Left cardiac atrium (tissue), 4 donors: Measurements from ENCODE around the gene CENATAC. TPM values are rescaled to one million over a fixed set of nuclear protein-coding genes. Genes with fewer than 3 reads are reported as not detected.
"Not testable (repeated sequence)": the region's sequence is repeated elsewhere in the genome, so short reads cannot be mapped to it uniquely, and the experiment has no call there.

Experiments
- ATAC-seq, 2 donors: fragments of 200-7000 bp; cut with Tn5 transposase; one replicate each; pipeline ENCODE4 v1.9.1; 2020; ENCODE audit warnings: mild to moderate bottlenecking in 2 of 2, moderate library complexity in 2 of 2
- DNase-seq: peaks from one replicate; pipeline ENCODE4 v3.0.0-alpha.2; 2020
- intact Hi-C, 2 donors: fragments of 100-400 bp; cut with DNase I; formaldehyde crosslinking; loops; one replicate each; pipeline versions ENCODE4 v1.14.1 to v1.15.1; 2022 to 2023
- total RNA-seq, 2 donors: library from RNA; stranded (reverse); fragmentation: NEBNext Ultra II Directional; extraction: Animal tissue kit (Norgen Biotek cat#: 25700); gene quantifications; one replicate each; pipeline ENCODE4 v1.2.1, GENCODE V29; 2021
- donor health status: DM: no; HTN: yes; CAD: no.
- donor health status: DM: no; HTN: yes; CAD: no; lungs with severe emphysema.
- donor health status: DM: yes; HTN: yes; CAD: no.
- donor health status: Dilated cardiomyopathy.

The CENATAC gene
- total RNA-seq, 2 donors from 2014 or later, result 10.2 to 16.6 TPM

DNA sequence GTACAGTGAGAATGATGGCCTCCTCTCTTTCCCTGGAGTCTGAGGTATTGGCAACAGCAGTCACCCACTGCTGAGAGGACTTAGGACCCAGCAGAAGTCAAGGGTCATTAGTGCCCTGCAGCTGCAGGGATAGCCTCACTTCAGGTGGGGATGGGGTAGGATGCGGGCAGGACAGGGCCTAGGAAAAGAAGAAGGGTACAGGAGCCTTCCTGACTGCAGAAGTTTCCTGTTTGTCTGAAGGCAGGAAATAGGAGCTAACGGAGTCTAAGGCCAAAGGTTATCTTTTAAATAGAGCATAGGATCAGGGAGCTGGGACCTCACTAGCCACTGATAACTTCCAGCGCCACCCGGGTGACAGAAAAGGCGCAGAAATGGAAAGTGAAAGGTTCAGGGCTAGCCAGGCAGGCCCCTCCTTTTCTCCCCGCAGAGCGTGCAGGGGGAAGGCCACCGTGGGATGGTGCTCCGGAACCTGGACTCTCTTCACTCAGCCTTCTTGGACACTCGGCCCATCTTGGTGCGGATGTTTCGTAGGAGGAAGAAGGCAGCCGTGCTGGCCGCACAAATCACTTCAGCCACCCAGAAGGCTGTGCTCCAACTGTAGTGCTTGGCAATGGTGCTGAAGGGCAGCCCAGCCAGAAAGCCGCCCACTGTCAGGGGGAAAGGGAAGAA is 26.6 kb downstream of the CENATAC start:
- peak in 1 of 2 donors; percentile 16 for ATAC-seq
- intact Hi-C loops, result no loop called here

DNA sequence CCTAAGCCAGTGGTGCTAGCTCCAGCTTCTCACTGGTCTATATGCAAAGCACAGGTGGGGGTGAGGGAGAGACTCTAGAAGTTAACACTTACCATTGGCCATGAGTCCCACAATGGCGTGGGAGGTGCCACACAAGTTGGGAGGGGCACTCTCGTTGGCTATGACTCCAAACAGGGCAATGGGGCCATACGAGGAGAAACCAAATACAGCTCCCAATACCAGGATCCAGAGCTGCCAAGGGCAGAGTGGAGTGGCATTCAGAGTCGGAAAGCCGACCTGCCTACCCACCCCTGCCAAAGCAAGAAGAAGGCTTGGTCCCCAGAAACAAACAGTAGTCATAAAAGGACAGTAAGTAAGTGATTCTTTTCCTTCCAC is 27.1 kb downstream of the CENATAC start:
- ATAC-seq (no peak), DNase-seq (no peak)
- intact Hi-C loops, result no loop called here

More for the DNA sequence above, 26.6 kb downstream of the CENATAC start:
- no peak for DNase-seq

DNA sequence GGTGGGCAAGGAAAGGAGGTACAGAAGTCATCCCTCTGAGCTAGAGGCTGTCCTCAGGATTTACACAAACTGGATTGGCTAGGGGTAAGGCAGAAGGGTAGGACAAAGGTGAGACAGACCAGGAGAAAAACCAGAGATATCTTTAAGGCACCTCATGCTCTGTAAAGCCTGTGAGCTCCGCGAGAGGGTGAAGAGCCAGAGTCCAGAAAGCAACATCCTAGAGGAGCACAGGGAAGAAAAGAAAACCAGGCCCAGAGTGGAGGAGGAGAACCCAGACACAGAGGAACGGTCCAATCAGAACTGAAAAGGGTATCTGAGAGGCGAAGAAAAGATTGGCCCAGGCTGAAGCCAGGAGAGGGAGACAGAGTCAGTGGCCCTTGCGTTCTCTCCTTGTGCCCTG is 27.6 kb downstream of the CENATAC start:
- DNase-seq (no peak), ATAC-seq (no peak)
- intact Hi-C loops, result no loop called here

DNA sequence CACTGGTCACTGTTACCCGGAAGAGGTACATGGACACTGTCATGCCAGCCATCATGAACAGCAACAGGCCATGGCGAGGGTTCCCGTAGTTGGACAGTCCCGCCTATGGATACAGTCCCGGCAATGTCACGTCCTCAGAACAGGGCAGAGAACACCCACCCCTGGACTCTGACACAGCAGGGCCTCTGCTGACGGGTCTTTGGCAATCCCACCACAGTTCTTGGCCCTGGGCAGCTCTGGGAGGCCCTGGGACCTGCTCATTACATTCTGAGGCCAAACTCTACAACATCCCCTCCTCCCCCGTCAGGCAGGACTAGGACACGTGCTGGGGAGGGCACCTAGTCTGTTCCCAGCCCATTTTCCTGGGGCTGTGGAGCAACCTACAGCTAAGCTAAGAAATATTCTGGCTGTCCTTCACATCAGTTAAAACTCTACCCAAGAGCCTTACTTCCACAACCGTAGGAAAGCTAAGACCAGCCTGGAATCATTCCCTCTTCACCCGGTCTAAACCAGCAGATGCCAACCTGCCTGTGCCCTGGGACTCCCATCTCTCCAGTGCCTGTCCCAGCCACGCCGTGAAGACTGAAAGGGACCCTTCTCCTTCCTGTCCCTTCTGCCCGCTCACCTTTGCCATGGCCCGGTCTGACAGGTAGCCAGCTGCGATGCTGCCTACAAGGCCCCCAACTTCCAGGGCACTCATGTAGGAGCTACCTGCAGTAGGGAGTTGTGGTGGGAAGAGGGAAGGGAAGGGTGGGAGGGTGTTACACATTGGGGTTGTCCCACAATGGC is 28.2 kb downstream of the CENATAC start:
- peak in 1 of 2 donors; percentile 21 for ATAC-seq
- no peak for DNase-seq
- intact Hi-C loops, result no loop called here

DNA sequence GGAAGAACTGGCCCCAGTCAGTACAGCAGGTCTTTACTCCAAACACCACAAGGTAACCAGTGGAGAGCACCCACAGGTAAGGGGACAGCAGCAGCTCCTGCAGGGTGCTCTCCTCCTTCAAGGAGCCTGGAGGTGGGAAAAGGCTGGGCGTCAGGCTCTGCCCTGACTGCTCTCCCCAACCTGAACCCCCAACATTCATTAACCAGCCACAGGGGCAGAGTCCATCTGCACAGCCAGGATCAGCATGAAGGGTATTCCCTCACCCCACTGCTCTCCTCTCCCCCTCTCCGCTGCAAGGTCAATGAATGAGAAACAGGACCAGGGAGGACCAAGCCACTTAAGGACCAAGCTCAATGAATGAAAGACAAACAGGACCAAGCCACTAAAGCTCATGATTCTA is 29.0 kb downstream of the CENATAC start:
- no peak for ATAC-seq
- intact Hi-C loops, result no loop called here

DNA sequence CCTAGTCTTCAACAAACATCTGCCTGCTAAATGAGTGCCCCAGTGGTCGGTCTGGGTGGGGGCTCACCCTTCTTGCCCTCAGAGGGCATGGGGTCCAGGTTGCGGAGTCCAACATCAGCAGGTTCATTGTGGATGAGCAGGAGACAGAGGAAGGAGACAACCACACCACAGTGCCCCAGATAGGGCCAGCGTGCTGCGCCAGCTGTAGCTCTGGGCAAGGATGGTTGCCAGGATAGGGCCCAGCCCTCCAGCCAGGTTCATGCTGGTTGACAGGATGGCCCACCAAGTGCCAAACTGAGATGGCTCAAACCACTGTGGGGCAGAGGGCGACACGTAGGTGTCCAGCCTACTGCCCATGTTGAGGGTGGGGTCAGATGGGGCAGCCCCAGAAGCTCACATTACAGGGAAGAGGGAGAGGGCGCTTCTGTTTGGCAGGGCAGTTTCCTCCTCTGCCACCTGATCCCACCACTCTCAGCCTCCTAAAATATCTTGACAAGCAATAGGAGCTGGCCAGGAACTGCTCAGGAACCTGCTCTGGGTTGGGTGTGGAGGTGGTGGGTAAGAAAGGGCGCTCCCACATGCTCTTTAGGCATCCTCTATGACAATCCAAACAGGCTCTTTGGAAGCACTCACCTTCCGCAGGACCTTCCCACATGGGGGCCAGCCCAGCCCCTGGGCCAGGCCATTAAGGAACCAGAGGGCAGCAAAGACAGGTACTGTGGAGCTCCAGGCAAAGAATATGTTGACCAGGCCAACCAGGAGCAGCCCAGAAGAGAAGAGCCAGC is 29.8 kb downstream of the CENATAC start:
- no peak for ATAC-seq
- intact Hi-C loops, result no loop called here

More for the DNA sequence above, 29.0 kb downstream of the CENATAC start:
- no peak for DNase-seq

DNA sequence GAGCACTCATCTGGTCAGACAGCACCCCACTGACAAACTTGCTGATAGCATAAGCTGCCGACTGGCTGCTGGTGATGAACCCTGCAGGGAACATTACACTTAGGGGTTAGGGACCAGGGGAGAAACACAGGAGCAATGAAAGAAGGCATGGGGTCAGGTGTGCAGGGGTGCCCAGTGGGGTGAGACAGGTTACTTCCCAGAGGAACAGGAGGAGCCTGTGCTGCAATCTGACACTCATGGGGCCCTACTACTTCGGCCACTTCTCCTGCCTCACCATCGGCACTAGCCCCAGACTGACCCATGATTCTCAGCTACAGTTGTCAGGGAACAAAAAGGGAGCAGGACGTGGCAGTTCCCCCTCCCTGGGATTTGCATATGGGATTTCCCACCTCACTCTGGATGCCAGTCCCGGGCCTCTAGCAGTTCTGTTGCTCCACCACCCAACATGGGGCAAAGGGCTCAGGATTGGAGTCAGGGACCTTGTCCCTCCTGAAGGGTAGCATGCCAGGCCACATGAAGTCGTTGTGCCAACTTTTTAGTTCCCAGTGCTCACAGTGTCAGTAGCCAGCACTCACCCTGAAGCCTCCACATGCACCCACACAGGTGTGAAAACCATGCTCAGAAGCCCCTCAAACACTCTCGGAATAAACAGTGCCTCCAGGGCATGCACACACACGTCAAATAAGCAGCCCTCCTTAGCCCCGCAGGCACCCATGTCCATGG is 30.6 kb downstream of the CENATAC start:
- DNase-seq (no peak), ATAC-seq (no peak)
- intact Hi-C loops, result no loop called here

More for the DNA sequence above, 29.8 kb downstream of the CENATAC start:
- DNase-seq, result no peak

DNA sequence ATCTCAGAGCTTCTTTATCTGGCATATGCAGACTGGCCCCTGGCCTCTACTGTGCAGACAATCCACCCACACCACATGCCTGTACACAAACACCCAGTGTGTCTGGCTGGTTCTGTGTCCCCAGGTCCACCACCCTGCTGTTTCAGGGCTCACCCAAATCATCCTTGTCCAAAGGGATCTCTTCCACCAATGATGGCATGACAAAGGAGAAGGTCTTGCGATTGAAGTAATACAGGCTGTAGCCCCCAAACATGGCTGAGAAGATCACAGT is 31.1 kb downstream of the CENATAC start:
- no peak for ATAC-seq
- no peak for DNase-seq
- intact Hi-C loops, result no loop called here

DNA sequence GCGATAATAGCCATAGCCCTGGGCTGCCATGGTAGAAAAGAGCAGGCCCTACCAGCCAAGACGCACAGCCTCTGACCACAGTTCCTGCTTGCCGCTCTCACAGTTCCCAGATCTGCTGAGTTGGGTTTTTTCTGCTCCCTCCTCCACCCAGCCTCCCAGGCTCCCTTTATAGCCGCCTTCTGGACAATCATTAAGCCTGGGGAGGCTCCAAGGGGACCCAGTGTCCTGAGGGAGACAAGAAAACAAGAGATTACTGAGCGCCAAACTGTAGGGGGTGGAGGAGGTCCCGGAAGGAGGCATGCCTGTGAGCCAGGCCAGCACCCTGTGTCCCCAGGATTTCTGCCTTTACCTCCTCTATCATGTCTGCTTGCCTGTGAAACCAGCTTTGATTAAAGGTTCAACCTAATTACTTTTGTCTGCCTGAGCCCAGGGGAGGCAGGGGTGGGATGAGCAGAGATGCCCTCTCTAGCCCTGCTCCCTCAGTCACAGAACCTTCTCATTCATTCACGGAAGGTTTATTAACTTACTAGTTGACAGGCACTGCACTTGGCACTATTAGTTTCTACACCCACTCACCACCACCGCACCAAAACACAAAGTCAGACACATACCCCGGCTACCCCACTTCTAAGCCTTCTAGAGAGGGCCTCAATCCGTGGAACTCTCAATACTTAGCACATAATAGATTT is 31.5 kb downstream of the CENATAC start:
- intact Hi-C loops, result no loop called here
- peak; percentile 2 to 5 for ATAC-seq

DNA sequence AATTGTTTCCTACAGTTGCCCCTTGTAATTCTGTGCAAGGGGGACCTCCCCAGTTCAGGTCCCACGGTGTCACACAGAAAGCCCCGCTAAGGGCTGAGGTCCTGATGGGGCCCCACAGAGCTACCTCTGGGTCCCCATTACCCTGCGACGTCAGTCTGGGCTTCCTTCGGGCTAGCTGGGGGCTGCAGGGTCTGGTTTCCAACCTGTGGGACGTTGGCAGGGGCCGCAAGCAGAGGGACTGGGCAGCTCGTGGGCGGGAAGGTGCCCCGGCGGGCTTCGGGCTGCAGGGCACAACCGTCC is 32.0 kb downstream of the CENATAC start:
- no peak for DNase-seq
- ATAC-seq, result no peak
- intact Hi-C loops, result no loop called here

More for the DNA sequence above, 31.5 kb downstream of the CENATAC start:
- DNase-seq, result no peak

DNA sequence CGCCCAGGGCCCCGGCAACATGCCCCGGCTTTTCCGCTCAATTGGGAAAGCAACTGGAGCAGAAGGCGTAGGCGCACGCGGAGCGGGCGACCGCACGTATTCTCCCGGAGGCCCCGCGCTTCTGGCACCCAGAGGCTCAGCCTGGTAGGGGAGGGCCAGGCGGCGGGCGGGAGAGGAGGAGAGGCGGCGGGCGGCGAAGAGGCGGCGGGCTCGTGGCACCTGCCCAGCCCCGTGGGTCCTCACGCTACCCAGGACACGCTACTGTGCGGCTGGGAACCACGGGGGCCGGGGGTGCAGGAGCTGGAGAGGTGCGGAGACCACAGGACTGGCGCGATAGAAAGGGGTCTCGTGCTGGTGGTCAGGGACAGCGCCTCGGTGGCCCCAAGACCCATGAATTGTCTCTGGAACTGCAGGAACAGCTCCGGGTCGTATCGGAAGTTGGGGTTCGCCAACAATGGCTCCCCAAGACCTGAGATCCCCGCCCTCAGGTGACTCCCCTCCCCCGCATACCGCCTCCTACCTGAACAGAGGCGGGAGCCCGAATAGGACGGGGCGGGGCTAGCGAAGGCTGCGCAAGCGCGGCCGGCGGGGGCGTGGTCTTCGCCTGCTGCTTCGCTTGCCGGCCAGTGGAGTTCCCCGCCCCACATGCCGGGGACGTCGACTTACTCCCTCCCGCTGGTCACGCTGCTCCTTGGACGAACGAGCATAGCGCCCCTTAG is 32.5 kb downstream of the CENATAC start, which contains the start of gene SLC37A4:
Gene SLC37A4, minus strand, starts transcription at position 549 of the 719 bp plus-strand sequence.
- DNase-seq (peak; percentile 98), ATAC-seq (peak; percentile 96 to 98)
- intact Hi-C loops, result no loop called here

DNA sequence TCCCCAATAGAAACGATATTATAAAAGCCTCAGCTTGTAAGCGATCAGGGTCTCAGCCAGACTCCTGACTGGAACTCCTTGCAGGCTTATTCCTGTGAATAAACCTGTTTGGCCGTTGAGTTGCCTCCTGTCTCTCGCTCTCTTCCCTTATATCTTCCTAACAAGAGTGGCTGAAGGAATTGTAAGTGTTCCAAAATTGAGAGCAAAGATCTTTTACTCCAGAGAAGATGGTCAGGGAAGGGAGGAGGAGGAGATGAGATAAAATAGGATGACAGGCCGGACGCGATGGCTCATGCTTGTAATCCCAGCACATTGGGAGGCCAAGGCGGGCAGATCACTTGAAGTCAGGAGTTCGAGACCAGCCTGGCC is 34.0 kb downstream of the CENATAC start:
- no peak for DNase-seq
- ATAC-seq, result no peak
- intact Hi-C loops, result no loop called here

DNA sequence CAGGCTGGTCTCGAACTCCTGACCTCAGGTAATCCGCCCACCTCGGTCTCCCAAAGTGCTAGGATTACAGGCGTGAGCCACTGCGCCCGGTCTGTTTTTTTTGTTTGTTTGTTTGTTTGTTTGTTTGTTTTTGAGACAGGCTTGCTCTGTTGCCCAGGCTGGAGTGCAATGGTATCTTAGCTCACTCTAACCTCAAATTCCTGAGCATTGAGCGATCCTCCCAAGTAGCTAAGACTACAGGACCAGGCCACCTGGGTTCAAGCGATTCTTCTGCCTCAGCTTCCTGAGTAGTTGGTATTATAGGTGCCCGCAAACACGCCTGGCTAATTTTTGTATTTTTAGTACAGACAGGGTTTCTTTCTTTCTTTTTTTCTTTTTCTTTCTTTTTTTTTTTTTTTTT is 35.5 kb downstream of the CENATAC start:
- ATAC-seq, intact Hi-C loops, DNase-seq: not testable (repeated sequence)

DNA sequence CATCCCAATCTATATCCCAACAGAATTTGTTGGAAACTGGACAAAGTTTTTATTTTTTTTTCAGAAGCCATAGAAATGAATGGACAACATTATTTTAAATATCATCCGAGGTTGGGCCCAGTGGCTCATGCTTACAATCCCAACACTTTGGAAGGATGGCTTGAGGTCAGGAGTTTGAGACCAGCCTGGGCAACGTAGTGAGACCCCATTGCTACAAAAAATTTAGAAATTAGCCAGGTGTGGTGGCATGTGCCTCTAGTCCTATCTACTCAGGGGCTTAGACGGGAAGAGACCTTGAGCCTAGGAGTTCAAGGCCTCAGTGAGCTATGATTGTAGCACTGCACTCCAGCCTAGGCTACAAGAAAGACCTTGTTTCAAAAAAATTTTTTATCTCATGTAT is 36.9 kb downstream of the CENATAC start:
- ATAC-seq, result no peak
- intact Hi-C loops, result no loop called here

DNA sequence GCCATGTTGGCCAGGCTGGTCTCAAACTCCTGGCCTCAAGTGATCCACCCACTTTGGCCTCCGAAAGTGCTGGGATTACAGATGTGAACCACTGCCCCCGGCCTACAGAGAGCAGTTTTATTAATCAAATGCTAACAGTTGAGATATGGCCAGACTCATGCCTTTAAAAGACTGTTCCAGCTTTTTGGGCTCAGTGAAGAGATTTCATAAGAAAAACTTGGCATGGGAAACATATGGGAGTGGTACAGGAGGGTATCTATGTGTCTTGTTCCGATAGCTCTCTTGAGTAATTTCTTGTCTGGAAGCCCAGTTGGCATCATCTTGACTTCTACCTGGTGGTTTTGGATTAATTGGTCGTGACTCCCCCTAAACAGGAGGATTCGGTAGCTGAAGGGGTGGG is 40.9 kb downstream of the CENATAC start:
- DNase-seq (no peak), ATAC-seq (peak in 1 of 2 donors; percentile 72)
- intact Hi-C loops, result no loop called here

More for the DNA sequence above, 36.9 kb downstream of the CENATAC start:
- DNase-seq, result no peak

DNA sequence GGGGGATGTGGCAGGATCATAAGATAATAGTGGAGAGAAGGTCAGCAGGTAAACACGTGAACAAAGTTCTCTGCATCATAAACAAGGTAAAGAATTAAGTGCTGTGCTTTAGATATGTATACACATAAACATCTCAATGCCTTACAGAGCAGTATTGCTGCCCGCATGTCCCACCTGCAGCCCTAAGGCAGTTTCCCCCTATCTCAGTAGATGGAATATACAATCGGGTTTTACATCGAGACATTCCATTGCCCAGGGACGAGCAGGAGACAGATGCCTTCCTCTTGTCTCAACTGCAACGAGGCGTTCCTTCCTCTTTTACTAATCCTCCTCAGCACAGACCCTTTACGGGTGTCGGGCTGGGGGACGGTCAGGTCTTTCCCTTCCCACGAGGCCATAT is 41.5 kb downstream of the CENATAC start:
- DNase-seq, intact Hi-C loops, ATAC-seq: not testable (repeated sequence)

DNA sequence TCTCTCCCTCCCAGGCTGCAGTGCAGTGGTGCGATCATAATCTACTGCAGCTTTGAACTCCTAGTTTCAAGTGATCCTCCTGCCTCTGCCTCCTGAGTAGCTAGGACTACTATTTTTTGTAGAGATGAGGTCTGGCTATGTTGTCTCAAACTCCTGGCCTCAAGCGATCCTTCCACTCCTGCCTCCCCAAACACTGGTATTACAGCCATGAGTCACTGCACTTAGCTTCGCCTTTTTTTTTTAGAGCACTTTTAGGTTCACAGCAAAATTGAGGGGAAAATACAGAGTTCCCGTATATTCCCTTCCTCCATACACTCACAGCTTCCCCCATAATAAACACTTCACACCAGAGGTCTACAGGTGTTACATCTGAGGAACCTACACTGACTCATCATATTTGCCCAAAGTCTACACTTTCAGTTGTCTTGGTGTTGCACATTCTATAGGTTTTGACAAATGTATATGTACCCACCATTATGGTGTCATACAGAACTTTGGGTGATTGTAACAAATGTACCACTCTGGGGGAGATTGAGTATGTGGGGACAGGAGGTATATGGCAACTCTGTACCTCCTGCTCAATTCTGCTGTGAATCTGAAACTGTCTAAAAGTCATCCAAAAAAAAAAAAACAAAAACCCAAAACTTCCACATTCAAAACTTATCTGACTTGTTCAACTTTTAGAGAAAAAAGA is 44.0 kb downstream of the CENATAC start:
- intact Hi-C loops, result no loop called here
- no peak for ATAC-seq

DNA sequence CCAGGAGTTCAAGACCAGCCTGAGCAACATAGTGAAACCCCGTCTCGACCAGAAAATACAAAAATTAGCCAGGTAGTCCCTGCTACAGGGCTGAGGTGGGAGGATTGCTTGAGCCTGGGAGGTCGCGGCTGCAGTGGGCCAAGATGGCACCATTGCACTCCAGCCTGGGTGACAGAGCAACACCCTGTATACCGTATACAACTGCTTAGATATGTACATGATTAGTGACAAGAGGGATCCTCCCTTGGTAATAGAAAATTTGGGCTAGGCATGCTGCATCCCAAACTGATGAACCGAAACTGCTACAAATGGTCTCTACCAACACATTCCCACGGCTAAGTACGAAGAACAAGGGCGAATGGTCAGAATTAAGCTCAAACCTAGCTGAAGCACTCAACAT is 45.0 kb downstream of the CENATAC start:
- ATAC-seq (no peak), DNase-seq (no peak)
- intact Hi-C loops, result no loop called here

More for the DNA sequence above, 44.0 kb downstream of the CENATAC start:
- DNase-seq, result no peak
